HG03520 (cell line): ENCODE results near the gene MSMP.

Source experiments
- ATAC-seq: cut with Tn5 transposase; IDR thresholded peaks from one replicate; pipeline ENCODE4 v1.9.1; 2021; ENCODE audit warnings: mild to moderate bottlenecking, moderate library complexity; ENCODE audit not compliant: unreplicated experiment

Gene MSMP

DNA sequence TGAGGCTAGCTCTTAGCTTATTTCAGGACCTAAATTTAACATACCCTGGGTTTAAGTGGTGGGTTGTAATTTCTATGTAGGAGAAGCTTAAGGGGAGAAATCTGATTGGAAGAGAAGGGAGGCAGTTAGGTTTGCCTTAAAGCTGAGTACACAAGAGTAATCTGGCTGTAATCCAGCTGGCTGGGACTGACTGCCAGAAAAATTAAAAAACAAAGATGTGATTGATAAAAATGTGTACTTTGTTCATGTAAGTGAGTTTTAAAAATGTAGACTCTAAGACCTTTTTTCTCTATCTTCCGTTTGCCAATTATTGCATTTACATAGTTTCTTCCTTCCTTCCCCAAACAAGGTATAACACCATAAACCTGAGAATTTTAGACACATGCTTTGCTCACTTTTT, 17.5 kb upstream of the MSMP start:
- ATAC-seq = no peak

GRCh38 chr9:35771075-35771433, 17.0 kb upstream of the MSMP start:
- no peak for ATAC-seq

DNA sequence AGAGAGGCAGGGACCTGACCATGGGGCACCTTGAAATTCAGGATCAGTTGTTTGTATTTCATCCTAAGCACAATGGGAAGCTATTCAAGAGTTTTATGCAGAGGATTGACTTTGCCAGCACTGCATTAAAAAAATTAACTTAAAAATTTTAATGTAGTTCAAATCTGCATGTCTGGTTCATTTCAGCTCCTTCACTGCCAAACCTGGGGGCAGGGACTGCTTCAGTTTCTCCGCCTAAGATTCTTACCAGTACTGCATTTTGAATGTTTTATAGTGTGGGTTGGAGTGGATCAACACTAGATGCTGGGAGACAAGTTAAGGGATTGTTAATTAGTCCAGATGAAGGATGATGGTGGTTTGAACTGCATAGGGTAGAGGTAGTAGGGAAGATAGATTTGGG, 15.7 kb upstream of the MSMP start:
- ATAC-seq = no peak

DNA sequence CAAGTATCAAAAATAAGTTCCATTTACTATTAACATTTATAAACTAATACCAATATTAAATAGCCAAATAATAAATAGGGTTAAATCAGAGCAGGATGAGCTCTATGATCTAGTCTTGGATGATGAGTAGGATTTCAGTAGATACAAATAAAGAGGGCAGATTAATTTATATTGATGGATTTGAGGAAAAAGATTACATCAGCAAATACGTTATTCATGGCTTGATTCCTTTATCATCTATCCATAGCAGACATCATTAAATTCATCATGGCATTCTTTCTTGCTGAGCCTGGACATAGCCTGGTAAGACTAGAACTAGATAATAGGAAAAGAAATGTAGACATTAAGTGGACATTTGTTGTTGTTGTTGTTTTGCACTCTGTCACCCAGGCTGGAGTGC, 13.4 kb upstream of the MSMP start:
- no peak for ATAC-seq

DNA sequence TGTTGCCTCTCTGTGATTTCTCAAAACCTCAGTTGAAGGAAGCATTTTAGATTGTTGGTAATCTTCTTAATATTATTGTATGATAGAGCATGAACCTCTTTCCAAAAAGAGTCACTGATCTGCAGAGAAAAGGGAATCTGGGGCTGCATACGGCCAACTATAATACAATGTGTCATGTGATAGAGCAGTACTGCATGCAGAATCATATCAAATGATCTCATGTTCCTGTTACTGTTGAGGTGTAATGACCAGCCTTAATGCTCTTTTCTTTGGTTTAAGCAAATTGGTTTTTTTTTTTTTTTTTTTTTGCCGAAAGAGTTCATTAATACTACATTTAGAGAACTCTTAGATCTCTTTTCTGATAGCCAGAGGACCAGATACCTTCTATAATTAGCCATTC, 12.9 kb upstream of the MSMP start:
- no peak for ATAC-seq

DNA sequence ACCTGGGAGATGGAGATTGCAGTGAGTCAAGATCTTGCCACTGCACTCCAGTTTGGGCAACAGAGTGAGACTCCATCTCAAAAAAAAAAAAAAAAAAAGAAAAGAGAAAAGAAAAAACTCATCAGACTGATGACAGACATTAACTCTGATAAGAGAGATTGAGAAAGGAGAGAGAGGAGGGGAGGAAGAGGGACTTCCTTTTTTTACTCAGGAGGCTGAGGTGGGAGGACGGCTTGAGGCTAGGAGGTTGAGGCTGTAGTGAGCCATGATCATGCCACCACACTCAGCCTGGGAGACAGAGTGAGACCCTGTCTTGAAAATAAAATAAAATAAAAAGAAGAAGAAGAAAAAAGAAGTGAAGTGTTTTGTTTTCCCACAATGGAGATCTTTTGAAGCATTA, 9.7 kb upstream of the MSMP start:
- ATAC-seq = no peak

- ATAC-seq = no peak
These were observed 9.1 kb upstream of the MSMP start for GRCh38 chr9:35763181-35763580.

DNA sequence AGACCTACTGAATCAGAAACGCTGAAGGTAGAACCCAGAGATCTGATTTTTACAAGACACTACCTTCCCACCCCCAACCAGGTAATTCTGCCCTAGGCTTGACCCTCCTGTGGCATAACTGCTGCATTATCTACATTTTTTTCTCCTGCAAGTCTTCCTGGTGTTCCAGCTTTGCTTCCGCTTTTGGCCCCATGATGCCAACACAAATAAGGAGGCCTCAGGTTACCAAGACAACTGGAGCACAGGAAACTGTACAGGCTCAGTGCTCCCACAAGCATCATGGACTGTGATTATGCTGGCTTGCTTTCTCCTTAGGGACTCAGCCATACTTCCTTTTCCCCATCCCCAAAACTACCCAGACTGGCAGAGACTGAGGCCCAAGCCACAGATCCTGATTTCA, 6.6 kb upstream of the MSMP start:
- ATAC-seq = no peak

DNA sequence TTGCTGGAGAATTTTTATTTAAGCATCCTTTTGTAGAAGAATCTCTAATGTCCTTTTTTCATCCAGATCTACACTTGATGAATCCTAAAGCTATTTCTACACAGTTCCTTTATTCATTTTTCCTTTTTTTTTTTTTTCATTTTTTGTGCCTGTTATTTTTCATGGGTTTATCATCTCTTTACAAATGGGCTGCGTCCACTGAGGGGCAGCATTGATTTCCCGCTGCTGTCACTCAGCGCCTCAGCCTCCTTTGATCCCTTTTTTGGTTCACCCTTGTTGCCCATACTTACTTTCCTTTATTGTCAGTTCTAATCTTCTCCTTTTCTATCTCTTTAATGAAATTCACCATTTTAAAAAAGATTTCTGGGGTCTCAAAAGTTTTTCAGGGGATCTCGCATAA, 5.7 kb upstream of the MSMP start:
- ATAC-seq = no peak

DNA sequence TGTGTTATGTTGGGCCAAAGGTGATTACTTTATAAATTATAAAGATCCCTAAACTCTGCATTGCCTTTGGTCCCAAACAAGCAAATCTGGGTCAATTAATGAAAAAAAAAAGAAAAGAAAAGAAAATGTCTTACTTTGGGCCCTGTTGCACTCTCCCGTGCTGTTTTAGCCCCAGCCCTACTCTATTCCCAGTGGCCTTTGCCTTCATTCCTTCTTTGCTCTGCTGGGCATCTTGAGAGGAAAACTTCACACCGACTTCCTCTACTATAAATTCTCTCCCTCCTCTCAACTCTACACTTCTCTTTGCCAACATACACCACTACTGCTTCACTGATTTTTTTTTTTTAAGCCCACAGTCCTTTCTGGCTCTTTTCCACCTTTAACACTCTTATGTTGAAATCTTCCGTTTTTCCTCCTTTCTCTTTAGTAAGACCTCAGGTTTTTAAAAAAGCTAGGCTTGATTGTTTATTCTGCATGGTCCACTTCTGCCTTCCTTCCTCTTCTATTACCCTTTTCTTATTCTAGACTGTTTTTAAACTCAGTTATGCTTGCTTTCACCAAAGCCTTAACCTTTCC, 4.5 kb upstream of the MSMP start:
- ATAC-seq = no peak

GRCh38 chr9:35757892-35758275, 3.8 kb upstream of the MSMP start:
- no peak for ATAC-seq

- ATAC-seq = no peak
These were observed 3.3 kb upstream of the MSMP start for GRCh38 chr9:35757226-35757891.

- ATAC-seq = no peak
These were observed 2.5 kb upstream of the MSMP start for GRCh38 chr9:35756275-35757225.

- no peak for ATAC-seq
These were observed 995 bp upstream of the MSMP start for GRCh38 chr9:35755071-35755470.

DNA sequence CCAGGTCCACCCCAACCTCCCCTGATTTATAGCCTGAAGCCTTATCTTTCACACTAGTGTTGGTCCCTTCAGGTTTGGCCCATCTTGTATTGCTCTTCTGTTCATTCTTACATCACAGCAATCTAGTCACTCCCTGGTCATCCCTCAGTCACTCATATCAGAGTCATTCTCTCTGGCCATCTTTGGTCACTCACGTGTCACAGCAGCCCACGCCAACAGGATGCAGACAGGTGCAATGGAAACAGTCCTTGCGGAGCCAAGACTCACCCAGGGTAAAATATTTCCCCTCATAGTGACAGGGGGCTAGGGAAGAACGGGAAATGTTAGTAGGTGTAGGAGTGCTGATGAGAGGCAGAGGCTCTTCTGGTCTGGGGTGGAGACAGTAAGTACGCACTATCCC, 610 bp downstream of the MSMP start:
- ATAC-seq = no peak

DNA sequence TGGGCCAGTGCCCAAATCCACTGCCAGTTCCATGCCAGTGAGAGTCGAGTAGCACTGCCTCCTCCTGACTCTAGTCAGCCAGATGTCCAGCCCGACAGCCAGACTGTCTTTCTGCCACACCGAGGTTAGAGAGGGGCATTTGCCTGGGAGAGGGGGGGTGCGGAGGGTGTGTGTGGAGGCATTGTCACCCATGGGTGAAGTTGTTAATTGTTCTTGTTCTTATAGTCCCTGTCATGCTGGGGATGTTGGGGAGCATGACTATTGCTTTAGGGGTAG, 3.9 kb downstream of the MSMP start:
- no peak for ATAC-seq

DNA sequence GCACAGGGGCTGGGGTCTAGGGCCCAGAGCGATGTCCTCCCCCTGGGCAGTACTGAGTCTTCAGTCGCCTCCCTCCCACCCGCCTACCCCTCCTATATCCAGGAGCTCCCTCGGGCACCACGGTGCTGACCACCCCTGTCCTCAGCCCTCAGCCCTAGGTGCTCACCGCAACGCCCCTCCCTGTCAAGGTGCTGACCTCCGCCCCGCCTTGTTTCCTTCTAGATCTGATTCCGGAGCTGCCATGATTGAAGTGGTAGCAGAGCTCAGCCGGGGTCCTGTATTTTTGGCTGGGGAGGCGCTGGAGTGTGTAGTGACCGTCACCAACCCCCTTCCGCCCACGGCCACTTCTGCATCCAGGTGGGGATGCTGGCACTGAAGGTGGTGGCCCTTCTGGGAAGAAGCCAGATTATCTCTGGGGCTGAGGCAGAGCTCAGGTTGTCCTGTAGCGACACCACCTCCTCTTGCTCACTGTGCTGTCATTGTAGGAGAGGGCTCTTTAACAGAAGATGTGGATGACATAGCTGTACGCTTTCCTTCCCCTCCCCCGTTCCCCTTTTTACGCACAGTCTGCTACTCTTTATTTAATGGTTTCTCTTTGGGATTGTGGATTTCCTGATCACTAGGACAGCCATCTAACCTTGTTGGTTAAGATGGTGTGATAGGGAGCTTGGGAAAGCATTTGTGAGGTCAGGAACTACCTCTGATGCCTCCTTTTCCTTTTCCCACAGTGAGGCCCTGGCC, 4.4 kb downstream of the MSMP start:
- ATAC-seq = no peak

GRCh38 chr9:35748858-35749514, 5.1 kb downstream of the MSMP start, which contains the start of the genes GBA2 and RGP1:
Gene GBA2 (minus strand): TSS chr9:35749228. CDS start chr9:35748704, 524 bp downstream.
Gene RGP1 (plus strand): TSS chr9:35749287. CDS start chr9:35749756, 469 bp downstream.
- peak; percentile 64 for ATAC-seq

DNA sequence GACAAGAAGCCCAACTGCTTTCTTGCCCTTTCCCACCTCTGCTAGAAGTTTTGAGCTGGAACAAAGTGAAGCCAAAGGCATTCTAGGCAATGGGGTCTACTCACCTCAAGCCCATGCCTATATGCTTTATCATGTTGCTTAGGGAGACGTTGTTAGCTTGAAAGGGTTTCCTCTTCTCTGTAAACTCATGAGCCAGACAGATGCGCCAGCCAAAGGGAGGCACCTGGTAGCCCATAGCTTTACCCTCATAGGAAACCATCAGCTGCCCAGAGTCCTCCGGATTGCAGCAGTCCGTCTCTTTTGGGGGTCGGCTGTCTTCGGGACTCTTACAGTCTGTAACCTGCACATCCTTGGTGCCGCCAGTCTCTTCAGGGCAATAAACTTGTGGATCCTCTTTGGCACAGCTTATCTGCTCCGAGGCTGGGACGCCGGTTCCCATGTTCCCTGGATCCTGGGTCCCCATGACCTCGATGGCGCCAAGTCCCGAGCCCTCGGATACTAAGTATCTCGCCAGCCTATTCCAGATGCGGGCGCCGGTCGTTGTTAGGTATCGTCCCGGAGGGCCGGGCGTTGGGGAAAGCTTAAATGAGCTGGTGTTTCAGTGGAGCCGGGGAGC, 5.7 kb downstream of the MSMP start:
- ATAC-seq = no peak

DNA sequence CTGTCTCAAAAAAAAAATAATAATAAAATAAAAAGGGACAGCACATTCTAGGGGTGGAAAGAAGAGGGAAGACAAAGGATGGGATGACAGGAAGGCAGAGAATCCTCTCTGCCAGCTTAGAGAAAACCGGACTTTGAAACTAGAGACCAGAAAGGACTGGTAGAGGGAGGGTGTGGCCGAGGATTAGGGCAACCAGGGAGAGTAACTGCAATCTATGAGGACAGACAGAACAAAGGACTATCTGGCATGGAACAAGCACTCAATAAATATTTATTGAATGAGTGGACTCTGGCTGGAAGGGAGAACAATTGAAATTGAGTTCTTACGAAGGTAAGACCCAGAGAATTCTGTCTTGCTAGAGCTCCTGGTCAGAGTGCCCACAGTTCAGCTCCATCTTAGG, 7.5 kb downstream of the MSMP start:
- no peak for ATAC-seq

DNA sequence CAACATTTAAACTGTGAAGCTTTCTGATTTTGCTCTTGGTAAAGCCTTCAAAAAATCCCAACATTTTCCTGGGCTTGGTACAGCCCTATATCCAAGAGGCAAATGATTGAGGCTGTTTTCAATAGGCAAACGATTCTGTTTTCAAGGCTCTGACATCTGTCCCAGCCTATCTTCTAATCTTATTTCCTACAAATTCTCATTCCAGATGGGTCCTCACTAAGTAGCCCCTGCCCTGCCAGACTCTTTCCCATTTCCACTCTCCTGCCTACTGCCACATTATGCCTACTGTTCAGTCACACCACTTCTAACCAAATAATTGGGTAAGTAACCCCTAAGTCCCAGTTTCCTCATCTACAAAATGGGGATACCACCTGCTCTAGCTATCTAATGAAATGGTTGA, 8.5 kb downstream of the MSMP start:
- no peak for ATAC-seq
